HG02885 (cell line): ENCODE measurements around the gene ATF1.

ENCODE experiments used
- ATAC-seq: cut with Tn5 transposase; IDR thresholded peaks from one replicate; pipeline ENCODE4 v1.9.1; 2021; ENCODE audit warnings: mild to moderate bottlenecking; ENCODE audit not compliant: unreplicated experiment, poor library complexity

The ATF1 gene

DNA sequence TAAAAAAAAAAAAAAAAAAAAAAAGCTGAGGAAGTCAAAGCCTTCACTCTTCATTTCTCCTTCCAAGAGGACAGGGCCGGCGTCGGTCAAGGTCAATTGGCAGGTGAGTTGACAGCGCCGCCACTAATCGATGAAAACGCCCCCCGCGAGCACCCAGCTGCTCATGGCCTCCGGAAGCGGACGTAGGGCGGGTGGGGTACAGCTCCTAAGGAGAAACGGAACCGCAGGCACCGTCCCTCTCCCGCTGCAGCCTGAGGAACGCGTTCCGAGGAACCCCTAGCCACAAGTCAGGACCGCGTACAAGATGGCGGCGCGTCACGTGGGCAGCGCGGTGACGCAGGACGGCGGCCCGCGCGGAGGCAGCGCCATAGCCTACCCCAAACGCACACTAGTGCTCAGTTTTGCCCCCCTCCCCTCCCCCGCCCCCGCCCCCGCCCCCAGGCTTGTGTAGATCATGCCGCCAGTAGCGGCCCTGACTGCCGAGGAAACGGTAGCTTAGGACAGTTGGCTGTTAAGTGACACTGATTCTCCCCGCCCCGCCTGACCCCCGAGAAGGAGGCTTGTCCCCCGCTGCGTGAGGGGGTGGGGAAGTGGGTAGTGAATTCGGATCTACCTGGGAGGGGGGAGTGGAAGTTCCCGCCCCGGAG is at the start of gene ATF1:
ATF1 (plus strand) TSS at position 463 of the 647 bp plus-strand sequence. CDS start 16,045 bp downstream, outside the sequence.
- peak; percentile 82 for ATAC-seq

GRCh38 chr12:50715174-50715573 is 48.7 kb upstream of the ATF1 start:
- ATAC-seq, result no peak

- no peak for ATAC-seq
Measured at GRCh38 chr12:50718760-50719159, 45.1 kb upstream of the ATF1 start.

DNA sequence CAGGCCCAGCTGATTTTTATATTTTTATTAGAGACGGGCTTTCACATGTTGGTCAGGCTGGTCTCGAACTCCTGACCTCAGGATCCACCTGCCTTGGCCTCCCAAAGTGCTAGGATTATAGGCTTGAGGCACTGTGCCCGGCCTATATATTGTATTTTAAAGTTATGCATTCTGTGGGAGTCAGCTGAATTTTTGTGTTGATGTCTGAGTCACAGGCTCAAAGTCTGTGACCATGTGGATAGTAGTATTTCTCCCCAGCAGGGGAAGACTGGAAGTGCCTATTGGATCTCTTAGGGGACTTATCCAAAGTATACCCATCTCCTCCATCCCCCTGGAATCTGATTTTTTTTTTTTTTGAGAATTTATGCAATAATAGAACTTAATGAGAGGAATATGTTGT is 43.8 kb upstream of the ATF1 start:
- no peak for ATAC-seq

- ATAC-seq, result no peak
Measured at GRCh38 chr12:50720501-50720900, 43.4 kb upstream of the ATF1 start.

- ATAC-seq, result no peak
Measured at GRCh38 chr12:50723865-50724264, 40.0 kb upstream of the ATF1 start.

GRCh38 chr12:50725011-50725942 is 38.6 kb upstream of the ATF1 start:
- ATAC-seq, result no peak

DNA sequence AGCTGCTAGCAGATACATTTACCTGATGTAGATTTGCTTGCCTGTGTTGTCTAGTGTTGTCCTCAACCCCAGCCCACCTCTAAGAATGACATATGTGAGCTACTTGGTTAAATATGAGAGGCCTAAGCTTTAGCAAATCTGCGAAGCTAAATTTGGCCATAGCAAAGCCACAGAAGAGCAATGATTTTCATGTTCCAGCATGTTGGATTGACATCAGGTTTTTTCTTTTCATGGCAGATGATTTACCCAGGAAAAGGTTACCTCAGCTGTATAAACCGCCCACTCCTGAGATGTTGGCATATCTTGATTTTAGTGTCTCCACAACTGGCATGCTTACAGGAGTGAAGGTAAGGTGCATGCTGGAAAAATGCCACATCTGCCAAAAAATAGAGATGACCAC is 36.4 kb upstream of the ATF1 start:
- no peak for ATAC-seq

DNA sequence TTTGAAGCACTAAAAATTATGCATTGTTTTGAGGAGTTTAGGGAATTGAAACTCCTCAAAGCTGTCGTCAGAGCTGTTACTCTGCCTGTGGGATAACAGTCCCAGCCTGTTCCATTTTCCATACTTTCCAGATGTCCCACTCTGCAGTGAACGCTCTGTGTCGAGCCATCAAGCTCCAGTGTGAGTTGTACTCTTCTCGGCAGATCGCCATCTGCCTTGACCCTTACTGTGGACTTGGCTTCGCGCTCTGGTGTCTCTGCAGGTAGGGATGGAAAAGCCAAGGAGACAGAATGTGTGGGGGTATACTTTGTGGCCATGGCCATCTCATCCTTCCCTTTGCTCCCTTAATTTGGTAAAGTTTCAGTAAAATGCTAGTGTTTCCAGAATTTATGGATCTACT is 35.5 kb upstream of the ATF1 start:
- ATAC-seq, result no peak

DNA sequence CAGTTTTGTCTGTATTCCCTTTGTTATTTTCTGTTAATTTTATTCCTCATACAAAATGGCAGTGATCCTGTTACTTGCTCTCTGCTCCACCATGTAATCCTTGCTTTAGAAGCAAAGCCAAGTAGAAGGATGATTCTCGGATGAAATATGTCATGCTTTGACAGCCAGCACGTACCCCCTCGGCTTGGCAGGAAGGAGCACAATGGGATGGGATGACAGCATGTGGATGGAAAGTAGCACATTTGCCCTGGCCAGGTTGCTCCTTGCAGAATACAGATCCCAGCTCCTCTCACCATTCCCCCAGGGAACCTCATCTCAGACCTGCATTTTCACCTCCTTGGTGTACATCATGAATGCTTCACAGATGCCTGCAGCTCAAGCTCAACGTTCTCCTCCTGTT is 35.1 kb upstream of the ATF1 start:
- ATAC-seq, result no peak

GRCh38 chr12:50732591-50732990 is 31.3 kb upstream of the ATF1 start:
- no peak for ATAC-seq

DNA sequence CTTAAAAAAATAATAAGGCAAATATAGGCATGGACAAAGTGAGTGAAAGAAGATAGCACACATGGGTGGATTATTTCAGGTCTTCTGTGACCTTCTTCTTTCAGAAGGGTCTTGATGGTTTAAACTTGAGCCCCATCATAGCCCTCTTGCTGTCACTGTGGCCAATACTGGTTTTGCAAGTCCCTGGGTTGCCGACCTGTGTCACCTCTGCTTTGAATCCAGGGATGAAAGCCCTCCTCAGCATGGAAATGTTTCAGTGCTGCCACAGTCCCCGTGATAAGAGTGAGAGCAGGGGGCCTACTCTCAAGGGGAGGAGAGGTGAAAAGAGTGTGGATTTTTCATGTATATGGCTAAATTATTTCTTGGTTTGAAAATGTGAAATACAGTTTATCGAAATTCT is 30.2 kb upstream of the ATF1 start:
- no peak for ATAC-seq

- ATAC-seq, result no peak
Measured at GRCh38 chr12:50734409-50735263, 29.3 kb upstream of the ATF1 start.

GRCh38 chr12:50739611-50740010 is 24.3 kb upstream of the ATF1 start:
- ATAC-seq, result no peak

DNA sequence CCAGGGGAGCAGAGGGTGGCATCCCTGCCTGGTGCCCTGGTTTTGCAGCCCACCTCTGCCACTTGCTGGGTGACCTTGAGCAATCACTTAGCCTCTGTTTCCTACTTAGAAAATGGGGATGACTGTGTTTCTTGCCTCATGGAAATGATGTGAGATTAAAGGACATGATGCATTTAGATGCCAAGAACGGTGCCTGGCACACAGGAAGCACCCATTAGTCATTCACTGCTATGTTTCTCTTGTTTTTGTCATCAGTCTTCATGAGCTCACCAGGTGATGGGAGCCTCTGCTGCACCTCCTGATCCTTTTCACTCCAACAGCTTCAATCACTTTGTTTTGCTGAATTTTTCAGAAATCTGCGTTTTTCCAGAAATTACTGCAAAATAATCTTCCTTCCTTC is 23.6 kb upstream of the ATF1 start:
- no peak for ATAC-seq

- no peak for ATAC-seq
Measured at GRCh38 chr12:50742776-50743175, 21.1 kb upstream of the ATF1 start.

DNA sequence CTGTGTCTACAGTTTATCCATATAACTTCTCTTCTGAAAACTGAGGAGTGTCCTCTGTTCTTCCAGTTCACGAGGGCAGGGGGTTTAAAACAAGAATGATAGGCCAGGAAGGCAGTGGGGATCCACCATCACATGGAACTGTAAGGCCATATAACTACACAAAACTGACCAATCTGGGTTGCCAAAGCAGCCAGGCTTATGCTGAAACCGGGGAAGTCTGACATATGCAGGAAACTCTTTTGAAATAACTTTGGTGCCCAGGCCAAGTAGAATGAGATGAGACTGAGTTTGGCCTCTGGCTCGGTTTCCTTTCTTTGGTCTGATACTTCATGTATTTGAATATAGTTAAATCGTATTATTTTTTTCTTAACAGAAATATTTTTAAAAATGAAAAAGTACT is 18.0 kb upstream of the ATF1 start:
- no peak for ATAC-seq

DNA sequence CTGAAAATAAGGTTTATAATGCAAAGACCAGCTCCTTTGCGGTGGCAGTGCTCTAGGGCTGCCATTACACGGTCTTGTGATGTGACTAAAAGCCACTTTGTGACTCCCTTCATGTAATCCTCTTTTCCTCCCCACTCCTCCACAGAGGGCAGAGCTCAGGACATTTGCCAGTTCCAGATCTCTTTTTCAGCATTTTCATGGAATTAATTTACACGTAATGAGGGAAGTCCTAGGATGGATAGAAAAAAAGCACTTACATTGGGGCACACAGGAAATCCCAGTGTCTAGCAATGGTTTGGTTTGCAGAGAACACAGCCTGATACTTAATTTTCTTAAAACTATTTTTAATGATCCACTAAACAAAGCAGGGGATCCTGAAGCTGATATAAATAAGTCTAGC is 17.5 kb upstream of the ATF1 start:
- no peak for ATAC-seq

DNA sequence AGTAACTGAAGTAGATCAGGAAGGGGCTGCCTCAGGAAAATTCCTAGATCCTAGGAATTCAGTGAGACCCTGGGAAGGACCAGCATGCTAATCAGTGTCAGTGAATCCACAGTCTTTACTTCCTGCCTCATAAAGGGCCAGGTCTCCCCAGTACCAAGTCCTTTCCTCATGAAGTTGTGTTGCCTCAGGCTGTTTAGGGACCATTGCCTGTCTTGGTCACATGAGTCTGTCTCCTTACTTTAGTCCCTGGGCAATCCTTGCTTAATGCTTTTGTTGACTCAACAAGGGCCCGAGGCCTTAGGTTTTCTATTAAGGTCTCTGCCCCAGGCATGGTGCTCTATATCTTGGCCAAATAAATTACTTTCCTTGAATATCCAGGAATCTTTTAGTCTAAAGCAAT is 16.1 kb upstream of the ATF1 start:
- no peak for ATAC-seq

DNA sequence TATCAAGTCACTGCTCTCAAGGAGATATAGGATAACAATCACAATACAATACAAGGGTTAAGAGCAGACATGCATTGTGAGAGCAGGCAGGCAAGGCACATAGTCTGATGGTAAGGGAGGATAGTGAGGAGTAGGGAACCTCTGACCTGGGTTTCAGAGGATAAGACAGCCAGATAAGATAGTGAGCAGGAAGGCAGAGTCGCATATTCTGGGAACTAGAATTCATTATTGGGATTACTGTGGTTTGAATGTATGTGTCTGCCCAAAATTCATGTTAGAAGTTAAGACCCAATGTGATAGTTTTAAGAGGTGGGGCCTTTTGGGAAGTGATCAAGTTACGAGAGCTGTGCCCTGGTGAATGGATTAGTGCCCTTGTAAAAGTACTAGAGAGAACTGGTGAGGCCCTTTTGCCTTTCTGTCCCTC is 14.4 kb upstream of the ATF1 start:
- ATAC-seq, result no peak

- ATAC-seq, result no peak
Measured at GRCh38 chr12:50750366-50750765, 13.5 kb upstream of the ATF1 start.
